K562 (cell line): ENCODE measurements around the gene RNF152. TPM values are rescaled to one million over a fixed set of nuclear protein-coding genes. Genes with fewer than 3 reads are reported as not detected.

Experiments
- ATAC-seq: fragments of 200-7000 bp; cut with Tn5 transposase; 3 replicates; pipeline ENCODE4 v1.9.1; 2020; ENCODE audit warnings: moderate library complexity
- BruUV-seq: library from RNA; stranded (reverse); fragments of 400-500 nt; replicated peaks from 2 replicates; lab custom pipeline; 2021; lab: Mats Ljungman, UMichigan
- CTCF ChIA-PET: fragments of 300-600 bp; formaldehyde crosslinking; extraction: SDS; loops from one replicate; lab custom pipeline; 2021; ENCODE audit warnings: low intra/inter-chr PET ratio; lab: Yijun Ruan, JAX
- POLR2A ChIA-PET: fragments of 300-600, 350-650 bp; sonication (Branson Sonifier 250); formaldehyde crosslinking; extraction: SDS; loops from one replicate; lab custom pipeline; 2021; ENCODE audit warnings: antibody characterized with exemption, inconsistent platforms; lab: Yijun Ruan, JAX
- DNase-seq, 4 experiments: peaks; one replicate each; pipeline versions ENCODE4 v3.0.0 to v3.0.0-alpha.2; 2011 to 2018; ENCODE audit warnings: low spot score in 3 of 4, mixed read lengths in 3 of 4; ENCODE audit errors: extremely low read depth in 1 of 4
- FAIRE-seq: peaks from 2 replicates; lab custom pipeline; 2011; peaks lifted over from hg19 to GRCh38; lab: Jason Lieb, UNC
- H2AFZ ChIP-seq: 2 replicates; pipeline ENCODE4 v1.6.0; 2011; ENCODE audit warnings: low read depth, low read length, control low read depth, inconsistent platforms
- H3K27ac ChIP-seq: fragments of 200-600 bp; 3 replicates; pipeline ENCODE4 v1.8.0; 2011; ENCODE audit warnings: low read depth, mild to moderate bottlenecking, control low read depth, inconsistent platforms, low read length, moderate library complexity, mixed read lengths; ENCODE audit errors: extremely low read depth
- H3K27me3 ChIP-seq, 2 experiments: fragments of 300-600 bp in 1 of 2; 2 replicates in 1 of 2; 3 replicates in 1 of 2; pipeline versions ENCODE4 v1.6.0 to v1.8.0; 2011; ENCODE audit warnings: inconsistent platforms in 2 of 2, low read length in 2 of 2, mild to moderate bottlenecking in 1 of 2, mixed read lengths in 1 of 2, moderate library complexity in 1 of 2; ENCODE audit not compliant: control insufficient read depth in 2 of 2, insufficient read depth in 2 of 2
- H3K36me3 ChIP-seq: fragments of 300-600 bp; 3 replicates; pipeline ENCODE4 v1.8.0; 2011; ENCODE audit warnings: mild to moderate bottlenecking, low read length, inconsistent platforms; ENCODE audit not compliant: control insufficient read depth, insufficient read depth
- H3K4me1 ChIP-seq, 2 experiments: fragments of 200-600 bp in 1 of 2; replicated peaks in 1 of 2; 2 replicates in 1 of 2; 3 replicates in 1 of 2; pipeline versions ENCODE4 v1.5.1 to v1.8.0; 2011; ENCODE audit warnings: inconsistent platforms in 2 of 2, low read length in 2 of 2, mild to moderate bottlenecking in 1 of 2, mixed read lengths in 1 of 2, moderate library complexity in 1 of 2; ENCODE audit not compliant: control insufficient read depth in 2 of 2, insufficient read depth in 2 of 2
- H3K4me2 ChIP-seq: 2 replicates; pipeline ENCODE4 v1.6.1; 2011; ENCODE audit warnings: low read length, control low read depth, inconsistent platforms, mixed read lengths; ENCODE audit not compliant: insufficient read depth
- H3K4me3 ChIP-seq: fragments of 200-600 bp; sonication (generic), shearing (Covaris generic); 2 replicates; pipeline ENCODE4 v1.5.1; 2016; ENCODE audit warnings: control low read depth, inconsistent platforms
- H3K79me2 ChIP-seq: fragments of 200-600 bp; 3 replicates; pipeline ENCODE4 v1.8.0; 2011; ENCODE audit warnings: low read length, inconsistent platforms; ENCODE audit not compliant: control insufficient read depth, insufficient read depth
- H3K9ac ChIP-seq, 2 experiments: 2 replicates each; pipeline versions ENCODE4 v1.6.0 to v1.6.1; 2011; ENCODE audit warnings: low read depth in 2 of 2, low read length in 2 of 2, control low read depth in 1 of 2, inconsistent platforms in 1 of 2, mild to moderate bottlenecking in 1 of 2, mixed read lengths in 1 of 2; ENCODE audit not compliant: insufficient read depth in 1 of 2
- H3K9me1 ChIP-seq: one replicate; pipeline ENCODE4 v1.6.0; 2011; ENCODE audit warnings: inconsistent platforms, mild to moderate bottlenecking, low read length, moderate library complexity; ENCODE audit not compliant: control insufficient read depth, insufficient read depth
- H3K9me3 ChIP-seq: replicated peaks from 2 replicates; pipeline ENCODE4 v1.5.1; 2011; ENCODE audit warnings: low read depth, low read length, inconsistent platforms; ENCODE audit not compliant: control insufficient read depth, insufficient read depth
- H4K20me1 ChIP-seq: replicated peaks from 2 replicates; pipeline ENCODE4 v1.6.1; 2011; ENCODE audit warnings: low read length, inconsistent platforms, mixed read lengths; ENCODE audit not compliant: control insufficient read depth, insufficient read depth
- ARID3B ChIP-seq: fragments of 250-450 bp; sonication (Bioruptor Pico); IDR thresholded peaks from 2 replicates; pipeline ENCODE4 v1.4.0; 2020; ENCODE audit warnings: borderline replicate concordance
- CREM ChIP-seq: IDR thresholded peaks from 2 replicates; pipeline ENCODE4 v1.6.1; 2014; ENCODE audit warnings: antibody characterized with exemption, low read depth
- GTF2E2 ChIP-seq: fragments of 200-800 bp; sonication (Bioruptor generic); IDR thresholded peaks from 2 replicates; pipeline ENCODE4 v1.6.1; 2016; ENCODE audit warnings: missing genetic modification characterization, missing compliant biosample characterization
- MIER1 ChIP-seq: fragments of 450-650 bp; IDR thresholded peaks from 2 replicates; pipeline ENCODE4 v1.6.1; 2016; ENCODE audit warnings: antibody characterized with exemption, mild to moderate bottlenecking, low read depth
- NR0B1 ChIP-seq: fragments of 450-650 bp; IDR thresholded peaks from one replicate; pipeline ENCODE4 v1.6.1; 2018; ENCODE audit warnings: mild to moderate bottlenecking, moderate library complexity; ENCODE audit not compliant: partially characterized antibody
- NR2C1 ChIP-seq, 2 experiments: fragments of 450-650 bp; IDR thresholded peaks; 2 replicates each; pipeline ENCODE4 v1.6.1; 2017; ENCODE audit warnings: mild to moderate bottlenecking in 2 of 2, antibody characterized with exemption in 1 of 2, inconsistent platforms in 1 of 2, missing compliant biosample characterization in 1 of 2, missing genetic modification characterization in 1 of 2
- PTTG1 ChIP-seq: fragments of 450-650 bp; IDR thresholded peaks from 2 replicates; pipeline ENCODE4 v1.6.1; 2016; ENCODE audit warnings: low read depth, mild to moderate bottlenecking, missing genetic modification characterization, missing compliant biosample characterization
- TRIM28 ChIP-seq: fragments of 450-650 bp; IDR thresholded peaks from 2 replicates; pipeline ENCODE4 v1.6.1; 2017
- XRCC5 ChIP-seq: fragments of 200-400 bp; formaldehyde crosslinking; IDR thresholded peaks from 2 replicates; pipeline ENCODE4 v1.6.1; 2017; ENCODE audit warnings: low read depth, mild to moderate bottlenecking, low read length
- ZFPM2 ChIP-seq: fragments of 250-450 bp; sonication (Bioruptor Pico); IDR thresholded peaks from 2 replicates; pipeline ENCODE4 v1.5.1; 2022; ENCODE audit warnings: mild to moderate bottlenecking
- ZNF124 ChIP-seq: sonication (generic); formaldehyde crosslinking; IDR thresholded peaks from 2 replicates; pipeline ENCODE4 v1.8.1; 2022; ENCODE audit warnings: missing genetic modification reagents
- WGBS: fragments of 100-300 bp; shearing (Covaris generic); methylation state at CpG from one replicate; pipeline ENCODE4 v1.1.6; 2016; ENCODE audit warnings: low coverage, mixed read lengths; ENCODE audit not compliant: insufficient coverage; ENCODE audit errors: missing lambda C conversion rate; 5-methylcytosine and 5-hydroxymethylcytosine counted together
- in situ Hi-C: fragments of 300-500 bp; cut with MboI; formaldehyde crosslinking; loops from 4 replicates; pipeline ENCODE4 v1.15.0; 2018; ENCODE audit warnings: inconsistent platforms, mixed read lengths
- intact Hi-C: fragments of 100-400 bp; cut with micrococcal nuclease; formaldehyde crosslinking; loops from 2 replicates; pipeline ENCODE4 v1.14.2; 2022
- polyA plus RNA-seq, 8 experiments: library from polyadenylated mRNA; depleted of rRNA in 4 of 8; stranded (reverse) in 5 of 8; unstranded in 3 of 8; fragments of >200 nt; fragmentation: Nextera tagmentation in 2 of 8; fragmentation: Illumina TruSeq in 1 of 8; extraction: Ambion mirVana in 2 of 8; extraction: Trizol in 1 of 8; gene quantifications; 2 replicates each; pipeline versions ENCODE4 v1.2.1 to v1.2.3, GENCODE V29; 2011 to 2014; ENCODE audit warnings: inconsistent platforms in 1 of 8, missing spikeins in 1 of 8
- total RNA-seq, 7 experiments: library from RNA; depleted of rRNA in 6 of 7; stranded (reverse); fragments of >200 nt in 6 of 7; fragmentation: Illumina TruSeq in 2 of 7; extraction: Trizol in 2 of 7; gene quantifications; 2 replicates each; pipeline versions ENCODE4 v1.2.1 to v1.2.3, GENCODE V29; 2011 to 2021; ENCODE audit warnings: low replicate concordance in 1 of 7

Gene RNF152
- total and polyA plus RNA-seq, 9 of the 15 experiments (the other 6 are each of a cell fraction or from before 2014, with no cell fraction given): 0.04 to 0.05 TPM; not detected in 7

- H3K36me3 ChIP-seq: no peaks in the 10 kb centered on the region
- FAIRE-seq (no peak), ATAC-seq (no peak), DNase-seq (no peak)
- in situ Hi-C loops: no loop called here
- no peak overlapping the region for H3K4me2 ChIP-seq
- H3K27ac ChIP-seq: no peak overlapping the region
- no TSS peak for BruUV-seq
- H3K9me1 ChIP-seq: no peaks in the 10 kb centered on the region
- no peaks in the 10 kb centered on the region for H3K79me2 ChIP-seq
- WGBS: 3% methylated on average over 5 of the region's 5 CpGs
- no peaks in the 10 kb centered on the region for H4K20me1 ChIP-seq
- intact Hi-C loops: no loop called here
- ChIA-PET CTCF (no interaction called here), POLR2A (interaction anchor here (0.6 kb wide), 1 partner anchor 8 kb away, joined by 4 read pairs; no protein-coding TSS in a partner anchor)
- H3K4me3 ChIP-seq: no peak overlapping the region
- H3K4me1 ChIP-seq: peaks cover 0 to 9% of the 10 kb centered on the region in 2 experiments; a peak in 4 of 5 replicates
- no peaks in the 10 kb centered on the region for H3K9me3 ChIP-seq
- H2AFZ ChIP-seq: no peak overlapping the region
- H3K27me3 ChIP-seq: no peaks in the 10 kb centered on the region; a peak in 1 of 5 replicates
- no peak overlapping the region for H3K9ac ChIP-seq
- TF ChIP-seq NR2C1 (IDR thresholded peaks at IDR 0.05) (no peak), NR2C1 (tag; IDR thresholded peaks at IDR 0.05) (no peak), MIER1 (no peak), CREM (no peak), TRIM28 (no peak), XRCC5 (no peak), GTF2E2 (tag) (no peak), PTTG1 (tag) (no peak), NR0B1 (no peak), ARID3B (no peak), ZNF124 (CRISPR knock-in tag) (no peak), ZFPM2 (CRISPR knock-in tag) (no peak)
Measured at GRCh38 chr18:61898640-61899101, 5.9 kb upstream of the RNF152 start.
